ENCODE results near the gene CUX1.

Gene CUX1

GRCh38 chr7:102184303-102184702 is 366.9 kb downstream of the CUX1 start:
- DNase-seq (ENCODE audit: low read depth in 2 of 2) = no peak

- DNase-seq (ENCODE audit: low read depth in 2 of 2) = no peak
Measured at GRCh38 chr7:102185796-102186195, 368.4 kb downstream of the CUX1 start.

DNA sequence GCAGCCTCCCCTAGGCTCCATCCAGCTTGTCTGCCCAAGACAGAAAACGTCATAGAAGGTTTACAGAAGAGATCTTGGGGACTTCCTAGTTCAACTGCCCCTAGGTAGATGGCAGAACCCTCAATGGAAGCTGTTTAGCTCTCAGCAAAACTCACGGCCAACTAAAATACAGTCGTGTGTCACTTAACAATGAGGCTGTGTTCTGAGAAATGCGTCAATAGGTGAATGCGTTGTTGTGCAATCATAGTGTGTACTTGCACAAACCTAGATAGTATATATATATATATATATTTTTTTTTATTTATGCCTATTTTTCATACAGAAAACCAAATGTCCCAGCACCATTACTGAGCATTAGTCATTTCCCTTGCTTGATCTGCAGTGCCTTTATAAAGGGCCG is 368.9 kb downstream of the CUX1 start:
- no peak for DNase-seq (ENCODE audit: low read depth in 2 of 2)

- DNase-seq (ENCODE audit: low read depth in 2 of 2) = no peak
Measured at GRCh38 chr7:102188746-102189145, 371.3 kb downstream of the CUX1 start.

- DNase-seq (ENCODE audit: low read depth in 2 of 2) = no peak
Measured at GRCh38 chr7:102189756-102190155, 372.3 kb downstream of the CUX1 start.

GRCh38 chr7:102190776-102191350 is 373.4 kb downstream of the CUX1 start:
- DNase-seq (ENCODE audit: low read depth in 2 of 2) = no peak

GRCh38 chr7:102191556-102192379 is 374.3 kb downstream of the CUX1 start:
- no peak for DNase-seq (ENCODE audit: low read depth in 2 of 2)

GRCh38 chr7:102192790-102193189 is 375.4 kb downstream of the CUX1 start:
- DNase-seq (ENCODE audit: low read depth in 2 of 2) = no peak

- no peak for DNase-seq (ENCODE audit: low read depth in 2 of 2)
Measured at GRCh38 chr7:102193806-102194205, 376.4 kb downstream of the CUX1 start.

GRCh38 chr7:102195361-102195760 is 377.9 kb downstream of the CUX1 start:
- no peak for DNase-seq (ENCODE audit: low read depth in 2 of 2)

DNA sequence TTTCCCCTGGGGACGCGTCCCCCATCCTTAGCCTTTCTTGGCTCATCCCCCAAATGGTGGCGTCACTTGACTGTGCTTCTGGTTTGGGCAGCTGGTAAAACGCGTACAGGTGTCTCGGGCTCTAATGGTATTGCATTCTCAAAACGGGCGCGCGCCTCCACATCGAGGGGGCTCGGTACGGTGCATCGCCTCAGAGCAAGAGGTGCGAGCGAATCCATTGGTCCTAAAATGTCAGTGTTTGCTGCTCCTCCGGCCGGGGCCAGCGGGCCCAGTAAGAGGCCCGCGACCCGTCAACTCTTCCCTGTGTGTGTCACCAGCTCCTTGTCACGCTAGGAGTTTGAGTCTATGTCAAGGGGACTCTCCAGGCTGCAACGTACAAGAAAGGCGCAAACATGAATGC is 378.6 kb downstream of the CUX1 start:
- DNase-seq (ENCODE audit: low read depth in 2 of 2) = no peak

GRCh38 chr7:102197161-102197560 is 379.7 kb downstream of the CUX1 start:
- no peak for DNase-seq (ENCODE audit: low read depth in 2 of 2)

- DNase-seq (ENCODE audit: low read depth in 2 of 2) = no peak
Measured at GRCh38 chr7:102197599-102197998, 380.2 kb downstream of the CUX1 start.

- no peak for DNase-seq (ENCODE audit: low read depth in 2 of 2)
Measured at GRCh38 chr7:102198417-102198956, 381.1 kb downstream of the CUX1 start.

DNA sequence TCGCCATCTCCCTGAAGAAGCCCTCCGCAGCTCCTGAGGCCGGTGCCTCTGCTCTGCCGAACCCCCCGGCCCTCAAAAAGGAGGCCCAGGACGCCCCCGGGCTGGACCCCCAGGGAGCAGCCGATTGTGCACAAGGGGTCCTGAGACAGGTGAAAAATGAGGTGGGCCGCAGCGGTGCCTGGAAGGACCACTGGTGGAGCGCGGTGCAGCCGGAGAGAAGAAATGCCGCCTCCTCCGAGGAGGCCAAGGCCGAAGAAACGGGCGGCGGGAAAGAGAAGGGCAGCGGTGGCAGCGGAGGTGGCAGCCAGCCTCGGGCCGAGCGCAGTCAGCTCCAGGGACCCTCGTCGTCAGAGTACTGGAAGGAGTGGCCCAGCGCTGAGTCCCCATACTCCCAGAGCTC is 384.1 kb downstream of the CUX1 start:
- no peak for DNase-seq (ENCODE audit: low read depth in 2 of 2)

GRCh38 chr7:102202556-102202955 is 385.1 kb downstream of the CUX1 start:
- DNase-seq (ENCODE audit: low read depth in 2 of 2) = no peak

DNA sequence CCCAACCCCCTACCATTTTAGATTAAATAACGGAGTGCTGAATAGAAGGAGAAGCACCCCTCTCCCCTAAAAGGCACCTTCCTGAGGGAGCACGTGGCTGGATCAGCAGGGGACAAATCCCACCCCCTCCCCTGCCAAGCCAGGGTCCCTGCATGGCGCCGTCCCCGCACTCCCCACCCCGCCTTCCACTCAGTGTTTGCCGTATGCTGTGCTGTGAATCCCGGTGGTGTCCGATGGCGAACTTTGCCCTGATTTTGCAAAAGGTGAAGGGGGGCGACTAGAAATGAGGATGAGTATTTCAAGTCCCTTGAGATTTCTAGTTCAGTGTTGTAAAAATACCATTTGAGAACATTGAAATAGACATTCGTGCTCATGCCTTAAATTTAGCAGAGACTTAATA is 385.8 kb downstream of the CUX1 start:
- DNase-seq (ENCODE audit: low read depth in 2 of 2) = no peak

DNA sequence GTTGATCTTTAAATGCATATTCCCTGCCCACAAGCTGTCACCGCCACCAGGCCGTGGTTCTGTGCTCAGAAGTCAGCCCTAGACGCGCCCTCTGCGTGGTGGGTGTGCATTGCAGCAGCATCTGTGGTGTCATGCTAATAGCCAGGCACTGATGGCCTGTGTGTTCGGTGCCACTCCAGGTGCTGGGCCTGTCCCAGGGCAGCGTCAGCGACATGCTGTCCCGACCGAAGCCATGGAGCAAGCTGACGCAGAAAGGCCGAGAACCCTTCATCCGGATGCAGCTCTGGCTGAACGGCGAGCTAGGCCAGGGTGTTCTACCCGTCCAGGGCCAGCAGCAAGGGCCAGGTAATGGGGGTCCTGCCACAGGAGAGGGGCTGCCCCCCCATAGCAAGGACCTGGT is 386.8 kb downstream of the CUX1 start:
- DNase-seq (ENCODE audit: low read depth in 2 of 2) = no peak

GRCh38 chr7:102205915-102206314 is 388.5 kb downstream of the CUX1 start:
- no peak for DNase-seq (ENCODE audit: low read depth in 2 of 2)

DNA sequence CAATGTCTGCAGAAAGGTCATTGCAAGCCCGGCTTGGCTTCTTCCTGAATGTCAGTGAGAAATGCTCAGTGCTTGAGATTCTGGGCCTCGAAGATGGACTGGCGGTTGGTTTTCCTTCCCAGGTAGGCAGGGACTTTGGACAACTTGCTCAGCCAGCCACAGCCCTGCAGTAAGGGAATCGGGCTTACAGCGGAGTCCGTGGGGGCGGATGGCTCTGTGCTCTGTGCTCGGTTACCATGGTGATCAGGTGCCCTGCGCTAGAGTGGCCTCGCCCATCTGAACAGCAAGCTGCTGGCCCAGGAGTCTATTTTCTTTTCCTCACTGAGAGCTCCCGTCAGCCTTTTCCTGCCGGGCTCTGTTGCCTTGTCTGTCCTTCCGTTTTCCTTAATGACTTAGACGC is 391.4 kb downstream of the CUX1 start:
- DNase-seq (ENCODE audit: low read depth in 2 of 2) = no peak

- DNase-seq (ENCODE audit: low read depth in 2 of 2) = no peak
Measured at GRCh38 chr7:102210787-102211186, 393.4 kb downstream of the CUX1 start.

- no peak for DNase-seq (ENCODE audit: low read depth in 2 of 2)
Measured at GRCh38 chr7:102211590-102212550, 394.4 kb downstream of the CUX1 start.

Measured in stimulated activated CD8-positive, alpha-beta memory T cell treated with anti-CD3 and anti-CD28 coated beads, Interleukin-2, amount 100 ng/mL, for 1 hour (primary cell).